ENCODE data around the gene NADK2. TPM values are rescaled to one million over a fixed set of nuclear protein-coding genes. Genes with fewer than 3 reads are reported as not detected.
A peak's percentile ranks its signal among the peaks of the same experiment; 100 is the strongest.

Gene NADK2
- total RNA-seq, 6 experiments from 2014 or later: 102 to 253 (median 142) TPM

DNA sequence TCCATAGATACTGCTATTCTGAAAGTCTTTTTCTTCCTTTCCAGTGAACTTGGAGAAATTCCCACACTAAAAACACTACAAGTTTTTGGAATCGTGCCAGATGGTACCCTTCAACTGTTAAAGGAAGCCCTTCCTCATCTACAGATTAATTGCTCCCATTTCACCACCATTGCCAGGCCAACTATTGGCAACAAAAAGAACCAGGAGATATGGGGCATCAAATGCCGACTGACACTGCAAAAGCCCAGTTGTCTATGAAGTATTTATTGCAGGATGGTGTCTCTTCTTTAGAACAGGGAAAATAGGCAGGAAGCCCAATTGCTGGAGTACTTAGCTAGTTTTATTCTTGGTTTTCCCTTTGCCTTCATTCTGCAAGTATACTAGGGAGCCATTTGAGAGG, 60.0 kb downstream of the NADK2 start:
- Histone ChIP-seq H3K9me3 (no peaks in the 10 kb centered on the region), H3K4me1 (peaks cover 0 to 52% (median 11%) of the 10 kb centered on the region in 4 donors), H3K4me3 (peak overlapping the region in 1 of 3 donors; percentile 1), H3K27ac (peak overlapping the region in 2 of 3 donors; percentile 36 to 57), H3K36me3 (no peaks in the 10 kb centered on the region), H3K27me3 (no peaks in the 10 kb centered on the region)
- intact Hi-C loops (cut with DNase I): no loop called here
- 47% methylated on average over 2 of the region's 2 CpGs for WGBS (ENCODE audit: insufficient coverage, low coverage, low lambda C conversion rate, missing lambda C conversion rate)
- DNase-seq (no peak), ATAC-seq (no peak)
- TF ChIP-seq POLR2A (IDR thresholded peaks at IDR 0.05): no peak
- TF ChIP-seq, protein P1, sequence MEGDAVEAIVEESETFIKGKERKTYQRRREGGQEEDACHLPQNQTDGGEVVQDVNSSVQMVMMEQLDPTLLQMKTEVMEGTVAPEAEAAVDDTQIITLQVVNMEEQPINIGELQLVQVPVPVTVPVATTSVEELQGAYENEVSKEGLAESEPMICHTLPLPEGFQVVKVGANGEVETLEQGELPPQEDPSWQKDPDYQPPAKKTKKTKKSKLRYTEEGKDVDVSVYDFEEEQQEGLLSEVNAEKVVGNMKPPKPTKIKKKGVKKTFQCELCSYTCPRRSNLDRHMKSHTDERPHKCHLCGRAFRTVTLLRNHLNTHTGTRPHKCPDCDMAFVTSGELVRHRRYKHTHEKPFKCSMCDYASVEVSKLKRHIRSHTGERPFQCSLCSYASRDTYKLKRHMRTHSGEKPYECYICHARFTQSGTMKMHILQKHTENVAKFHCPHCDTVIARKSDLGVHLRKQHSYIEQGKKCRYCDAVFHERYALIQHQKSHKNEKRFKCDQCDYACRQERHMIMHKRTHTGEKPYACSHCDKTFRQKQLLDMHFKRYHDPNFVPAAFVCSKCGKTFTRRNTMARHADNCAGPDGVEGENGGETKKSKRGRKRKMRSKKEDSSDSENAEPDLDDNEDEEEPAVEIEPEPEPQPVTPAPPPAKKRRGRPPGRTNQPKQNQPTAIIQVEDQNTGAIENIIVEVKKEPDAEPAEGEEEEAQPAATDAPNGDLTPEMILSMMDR (IDR thresholded peaks at IDR 0.05): no peak

DNA sequence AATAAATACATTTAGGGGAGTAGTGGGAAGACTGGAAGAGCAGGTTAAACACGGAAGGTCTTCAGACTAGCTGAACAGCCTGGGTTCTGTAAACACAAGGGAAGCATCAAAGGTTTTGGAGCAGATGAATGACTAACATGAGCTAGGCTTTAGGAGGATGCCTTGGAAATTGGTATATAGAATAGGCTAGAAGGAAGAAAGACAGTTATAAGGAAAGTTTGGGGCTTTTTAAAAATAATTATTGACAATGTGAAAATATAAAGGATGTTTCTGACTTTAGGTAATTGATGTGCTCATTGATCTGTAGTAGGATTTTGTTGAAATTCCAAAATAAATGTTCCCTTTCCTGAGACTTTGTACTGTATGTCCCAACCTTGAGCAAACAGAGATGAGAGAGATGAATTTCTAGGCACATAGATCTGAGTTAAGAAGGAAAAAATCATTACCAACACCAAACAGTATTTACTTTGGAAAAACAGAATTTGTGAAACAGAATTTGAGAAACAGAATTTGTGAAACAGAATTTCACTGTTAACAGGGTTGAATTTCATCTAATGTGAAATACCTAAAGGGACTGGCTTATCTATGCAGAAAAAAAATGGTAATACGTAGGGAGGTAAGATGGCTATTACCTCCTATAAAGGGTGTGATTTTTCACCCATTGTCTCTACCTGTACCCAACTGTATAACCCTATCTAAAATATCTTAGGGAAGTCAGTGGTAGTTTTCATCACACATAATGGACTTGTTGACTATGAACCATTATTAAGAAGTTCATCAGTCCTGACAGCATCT, 61.0 kb downstream of the NADK2 start:
- WGBS (ENCODE audit: insufficient coverage, low coverage, low lambda C conversion rate, missing lambda C conversion rate): 22% methylated on average over 2 of the region's 2 CpGs
- no peak for TF ChIP-seq POLR2A (IDR thresholded peaks at IDR 0.05)
- TF ChIP-seq, protein P1 (IDR thresholded peaks at IDR 0.05): no peak
- Histone ChIP-seq H3K27me3 (no peaks in the 10 kb centered on the region), H3K9me3 (no peaks in the 10 kb centered on the region), H3K4me3 (peak overlapping the region in 1 of 3 donors; percentile 14), H3K27ac (peak overlapping the region in 2 of 3 donors; percentile 47 to 70), H3K4me1 (peaks cover 0 to 56% (median 11%) of the 10 kb centered on the region in 4 donors), H3K36me3 (no peaks in the 10 kb centered on the region)
- intact Hi-C loops (cut with DNase I): no loop called here
- peak; percentile 73 to 88 (median 76) for ATAC-seq
- no peak for DNase-seq

DNA sequence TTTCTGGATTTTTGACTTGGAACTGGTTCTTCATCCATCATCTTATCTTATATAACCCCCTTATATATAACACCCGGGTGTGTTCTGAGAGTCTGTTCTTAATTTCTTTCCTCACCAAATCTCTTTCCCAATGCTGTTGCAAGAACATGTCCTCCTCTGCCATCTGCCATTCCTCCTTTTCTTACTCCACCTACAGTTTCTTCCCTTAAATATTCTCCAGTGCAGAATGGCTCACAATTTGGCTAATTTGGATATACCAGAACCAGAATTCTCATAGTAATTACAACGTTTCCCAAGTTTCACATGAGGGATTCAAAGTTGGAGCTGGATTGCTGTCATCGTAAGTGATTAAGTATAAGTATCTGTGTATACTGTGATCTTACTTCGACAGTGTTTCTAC, 61.8 kb downstream of the NADK2 start:
- Histone ChIP-seq H3K27me3 (no peaks in the 10 kb centered on the region), H3K9me3 (no peaks in the 10 kb centered on the region), H3K36me3 (no peaks in the 10 kb centered on the region), H3K27ac (peak overlapping the region in 2 of 3 donors; percentile 47 to 70), H3K4me1 (peaks cover 0 to 65% (median 12%) of the 10 kb centered on the region in 4 donors), H3K4me3 (no peak overlapping the region)
- DNase-seq (no peak), ATAC-seq (no peak)
- WGBS (ENCODE audit: insufficient coverage, low coverage, low lambda C conversion rate, missing lambda C conversion rate): 49% methylated on average over 4 of the region's 4 CpGs
- TF ChIP-seq, protein P1 (IDR thresholded peaks at IDR 0.05): no peak
- no peak for TF ChIP-seq POLR2A (IDR thresholded peaks at IDR 0.05)
- intact Hi-C loops (cut with DNase I): no loop called here

DNA sequence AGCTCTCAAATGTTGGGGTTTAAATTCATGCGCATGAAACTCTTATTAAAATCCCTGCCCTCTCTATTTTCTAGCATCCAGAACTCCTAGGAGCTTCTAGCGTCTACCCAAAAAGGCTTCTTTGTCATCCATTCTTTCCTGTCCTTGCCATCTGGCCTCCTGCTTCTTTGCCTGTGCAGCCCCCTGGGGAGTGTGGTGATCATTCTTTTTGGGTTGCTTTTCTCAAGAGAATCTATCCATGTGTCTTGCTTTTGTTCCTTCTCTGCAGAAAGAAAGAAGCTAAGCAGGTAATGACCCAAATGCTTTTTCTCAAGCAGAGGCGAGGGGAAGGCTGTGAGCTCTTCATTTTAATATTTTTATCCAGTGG, 63.2 kb downstream of the NADK2 start:
- 59% methylated on average over 3 of the region's 3 CpGs for WGBS (ENCODE audit: insufficient coverage, low coverage, low lambda C conversion rate, missing lambda C conversion rate)
- peaks cover 0 to 79% (median 12%) of the 10 kb centered on the region in 4 donors for H3K4me1 ChIP-seq

More for the DNA sequence above, 63.2 kb downstream of the NADK2 start:
- ATAC-seq: no peak
- no peak for DNase-seq
- intact Hi-C loops (cut with DNase I): no loop called here
- Histone ChIP-seq H3K4me3 (no peak overlapping the region), H3K9me3 (no peaks in the 10 kb centered on the region), H3K36me3 (peaks cover 0 to under 1% (median 0%) of the 10 kb centered on the region in 4 donors), H3K27me3 (no peaks in the 10 kb centered on the region), H3K27ac (peak overlapping the region in 2 of 3 donors; percentile 12 to 70)
- TF ChIP-seq POLR2A (IDR thresholded peaks at IDR 0.05): no peak
- TF ChIP-seq, protein P1 (IDR thresholded peaks at IDR 0.05): no peak
